HG03045 (cell line): ENCODE data around the gene KIF26B.
"Not testable (repeated sequence)": the region's sequence is repeated elsewhere in the genome, so short reads cannot be mapped to it uniquely, and the experiment has no call there.

ENCODE experiments used
- ATAC-seq: cut with Tn5 transposase; IDR thresholded peaks from one replicate; pipeline ENCODE4 v1.9.1; 2021; ENCODE audit warnings: mild to moderate bottlenecking, moderate library complexity; ENCODE audit not compliant: unreplicated experiment

Gene KIF26B

GRCh38 chr1:245377854-245378253, 223.1 kb downstream of the KIF26B start:
- no peak for ATAC-seq

- no peak for ATAC-seq
Measured at GRCh38 chr1:245378311-245378722, 223.5 kb downstream of the KIF26B start.

- ATAC-seq, result no peak
Measured at GRCh38 chr1:245378745-245379144, 224.0 kb downstream of the KIF26B start.

GRCh38 chr1:245380790-245381535, 226.2 kb downstream of the KIF26B start:
- no peak for ATAC-seq

- ATAC-seq, result no peak
Measured at GRCh38 chr1:245382981-245383380, 228.2 kb downstream of the KIF26B start.

- ATAC-seq, result no peak
Measured at GRCh38 chr1:245383396-245384330, 228.9 kb downstream of the KIF26B start.

- ATAC-seq, result no peak
Measured at GRCh38 chr1:245386297-245386971, 231.6 kb downstream of the KIF26B start.

GRCh38 chr1:245388687-245389086, 233.9 kb downstream of the KIF26B start:
- ATAC-seq, result no peak

- no peak for ATAC-seq
Measured at GRCh38 chr1:245389873-245390272, 235.1 kb downstream of the KIF26B start.

GRCh38 chr1:245390975-245391374, 236.2 kb downstream of the KIF26B start:
- ATAC-seq, result no peak

GRCh38 chr1:245393694-245394093, 238.9 kb downstream of the KIF26B start:
- ATAC-seq, result no peak

- no peak for ATAC-seq
Measured at GRCh38 chr1:245395680-245396079, 240.9 kb downstream of the KIF26B start.

- no peak for ATAC-seq
Measured at GRCh38 chr1:245396615-245397014, 241.8 kb downstream of the KIF26B start.

GRCh38 chr1:245397771-245398170, 243.0 kb downstream of the KIF26B start:
- no peak for ATAC-seq

- ATAC-seq, result no peak
Measured at GRCh38 chr1:245398180-245398579, 243.4 kb downstream of the KIF26B start.

GRCh38 chr1:245401881-245402587, 247.2 kb downstream of the KIF26B start:
- ATAC-seq, result no peak

GRCh38 chr1:245402998-245403397, 248.2 kb downstream of the KIF26B start:
- ATAC-seq, result not testable (repeated sequence)

GRCh38 chr1:245404527-245404926, 249.7 kb downstream of the KIF26B start:
- no peak for ATAC-seq

- ATAC-seq, result no peak
Measured at GRCh38 chr1:245404952-245405351, 250.2 kb downstream of the KIF26B start.

- ATAC-seq, result no peak
Measured at GRCh38 chr1:245406426-245406825, 251.6 kb downstream of the KIF26B start.

GRCh38 chr1:245407983-245408382, 253.2 kb downstream of the KIF26B start:
- no peak for ATAC-seq
